HEK293 (cell line): Measurements from ENCODE around the gene PALM.
A peak's percentile ranks its signal among the peaks of the same experiment; 100 is the strongest.

ENCODE experiments used
- CTCF ChIA-PET: fragments of 350-600 bp; formaldehyde crosslinking; extraction: SDS; loops from one replicate; lab custom pipeline; 2021; ENCODE audit warnings: antibody characterized with exemption; lab: Yijun Ruan, JAX
- POLR2A ChIA-PET: fragments of 300-600 bp; formaldehyde crosslinking; extraction: SDS; loops from one replicate; lab custom pipeline; 2020; ENCODE audit warnings: antibody characterized with exemption, inconsistent platforms; lab: Yijun Ruan, JAX
- H3K27ac ChIP-seq: fragments of 200-500 bp; sonication (Bioruptor generic); 2 replicates; pipeline ENCODE4 v1.5.1; 2014; ENCODE audit warnings: low read depth, low read length, control low read depth, inconsistent platforms; ENCODE audit errors: extremely low read depth
- H3K36me3 ChIP-seq, 2 experiments: fragments of 200-500 bp in 1 of 2; sonication (Bioruptor generic) in 1 of 2; 1 replicate in 1 of 2; 2 replicates in 1 of 2; pipeline ENCODE4 v1.5.1; 2014 to 2017; ENCODE audit warnings: inconsistent platforms in 2 of 2, low read length in 2 of 2; ENCODE audit not compliant: control insufficient read depth in 2 of 2, insufficient read depth in 1 of 2
- H3K4me1 ChIP-seq: fragments of 200-500 bp; sonication (Bioruptor generic); 2 replicates; pipeline ENCODE4 v1.5.1; 2014; ENCODE audit warnings: mild to moderate bottlenecking, low read length, inconsistent platforms; ENCODE audit not compliant: control insufficient read depth, insufficient read depth
- H3K4me3 ChIP-seq: 2 replicates; pipeline ENCODE4 v1.5.1; 2011; ENCODE audit warnings: low read depth, mild to moderate bottlenecking, control low read depth, low read length, moderate library complexity
- H3K9me3 ChIP-seq: fragments of 200-500 bp; sonication (Bioruptor generic); 2 replicates; pipeline ENCODE4 v1.5.1; 2014; ENCODE audit warnings: low read depth, low read length, inconsistent platforms; ENCODE audit not compliant: control insufficient read depth, insufficient read depth
- ATF2 ChIP-seq: fragments of 450-650 bp; formaldehyde crosslinking; IDR thresholded peaks from 2 replicates; pipeline ENCODE4 v1.5.1; 2016; ENCODE audit warnings: missing biosample characterization, missing genetic modification characterization, low read depth
- MZF1 ChIP-seq: fragments of 450-650 bp; formaldehyde crosslinking; IDR thresholded peaks from 2 replicates; pipeline ENCODE4 v1.5.1; 2017; ENCODE audit warnings: missing biosample characterization, missing genetic modification characterization, borderline replicate concordance
- OSR2 ChIP-seq: fragments of 450-650 bp; formaldehyde crosslinking; IDR thresholded peaks from 2 replicates; pipeline ENCODE4 v1.5.1; 2016; ENCODE audit warnings: missing biosample characterization, missing genetic modification characterization
- ZBTB21 ChIP-seq: fragments of 450-650 bp; formaldehyde crosslinking; IDR thresholded peaks from 2 replicates; pipeline ENCODE4 v1.5.1; 2017; ENCODE audit warnings: missing biosample characterization, missing genetic modification characterization
- ZBTB8A ChIP-seq: fragments of 450-650 bp; formaldehyde crosslinking; IDR thresholded peaks from 2 replicates; pipeline ENCODE4 v1.5.1; 2016; ENCODE audit warnings: missing biosample characterization, missing genetic modification characterization
- ZNF214 ChIP-seq: fragments of 450-650 bp; formaldehyde crosslinking; IDR thresholded peaks from 2 replicates; pipeline ENCODE4 v1.5.1; 2017; ENCODE audit warnings: missing biosample characterization, mild to moderate bottlenecking, missing genetic modification characterization, borderline replicate concordance
- ZNF221 ChIP-seq: fragments of 450-650 bp; formaldehyde crosslinking; IDR thresholded peaks from 2 replicates; pipeline ENCODE4 v1.5.1; 2017; ENCODE audit warnings: missing biosample characterization, missing genetic modification characterization, borderline replicate concordance
- ZNF23 ChIP-seq: fragments of 450-650 bp; formaldehyde crosslinking; IDR thresholded peaks from 2 replicates; pipeline ENCODE4 v1.5.1; 2016; ENCODE audit warnings: missing biosample characterization, missing genetic modification characterization, borderline replicate concordance
- ZNF26 ChIP-seq: fragments of 450-650 bp; formaldehyde crosslinking; IDR thresholded peaks from 2 replicates; pipeline ENCODE4 v1.5.1; 2016; ENCODE audit warnings: missing biosample characterization, missing genetic modification characterization
- ZNF266 ChIP-seq: fragments of 450-650 bp; formaldehyde crosslinking; IDR thresholded peaks from 2 replicates; pipeline ENCODE4 v1.5.1; 2016; ENCODE audit warnings: missing biosample characterization, missing genetic modification characterization, low read depth
- ZNF274 ChIP-seq, 2 experiments: fragments of 200-500 bp in 1 of 2; fragments of 450-650 bp in 1 of 2; sonication (Bioruptor generic) in 1 of 2; formaldehyde crosslinking in 1 of 2; IDR thresholded peaks; 2 replicates each; pipeline versions ENCODE4 v1.5.1 to v1.6.1; 2014 to 2016; ENCODE audit warnings: borderline replicate concordance in 1 of 2, inconsistent platforms in 1 of 2, low read length in 1 of 2, missing biosample characterization in 1 of 2, missing genetic modification characterization in 1 of 2
- ZNF548 ChIP-seq: fragments of 450-650 bp; formaldehyde crosslinking; IDR thresholded peaks from 2 replicates; pipeline ENCODE4 v1.5.1; 2016; ENCODE audit warnings: missing biosample characterization, missing genetic modification characterization
- ZNF555 ChIP-seq: fragments of 450-650 bp; formaldehyde crosslinking; conservative IDR thresholded peaks from 2 replicates; pipeline ENCODE4 v1.5.1; 2017; ENCODE audit warnings: missing biosample characterization, mild to moderate bottlenecking, missing genetic modification characterization, inconsistent platforms
- ZNF560 ChIP-seq: fragments of 450-650 bp; formaldehyde crosslinking; IDR thresholded peaks from 2 replicates; pipeline ENCODE4 v1.5.1; 2017; ENCODE audit warnings: missing biosample characterization, missing genetic modification characterization, borderline replicate concordance
- ZNF610 ChIP-seq: fragments of 450-650 bp; formaldehyde crosslinking; IDR thresholded peaks from 2 replicates; pipeline ENCODE4 v1.5.1; 2016; ENCODE audit warnings: missing biosample characterization, missing genetic modification characterization, borderline replicate concordance
- ZNF626 ChIP-seq: fragments of 450-650 bp; sonication (Bioruptor Pico); formaldehyde crosslinking; IDR thresholded peaks from 2 replicates; pipeline ENCODE4 v1.5.1; 2018; ENCODE audit warnings: missing biosample characterization, missing genetic modification characterization, inconsistent platforms
- ZNF664 ChIP-seq: fragments of 450-650 bp; formaldehyde crosslinking; IDR thresholded peaks from 2 replicates; pipeline ENCODE4 v1.5.1; 2016; ENCODE audit warnings: missing biosample characterization, missing genetic modification characterization
- ZNF670 ChIP-seq: fragments of 450-650 bp; formaldehyde crosslinking; IDR thresholded peaks from 2 replicates; pipeline ENCODE4 v1.5.1; 2016; ENCODE audit warnings: missing biosample characterization, missing genetic modification characterization, low read depth
- ZNF704 ChIP-seq: fragments of 450-650 bp; formaldehyde crosslinking; IDR thresholded peaks from 2 replicates; pipeline ENCODE4 v1.5.1; 2016; ENCODE audit warnings: missing biosample characterization, missing genetic modification characterization
- ZNF707 ChIP-seq: fragments of 450-650 bp; formaldehyde crosslinking; IDR thresholded peaks from 2 replicates; pipeline ENCODE4 v1.5.1; 2016; ENCODE audit warnings: missing biosample characterization, missing genetic modification characterization
- ZNF76 ChIP-seq: fragments of 450-650 bp; formaldehyde crosslinking; IDR thresholded peaks from 2 replicates; pipeline ENCODE4; 2016; ENCODE audit warnings: low read depth, missing biosample characterization, missing genetic modification characterization, borderline replicate concordance
- ZNF791 ChIP-seq: fragments of 450-650 bp; formaldehyde crosslinking; IDR thresholded peaks from 2 replicates; pipeline ENCODE4 v1.5.1; 2016; ENCODE audit warnings: missing biosample characterization, missing genetic modification characterization

The PALM gene

GRCh38 chr19:686589-687297 lies 22.0 kb upstream of the PALM start (continued):
- TF ChIP-seq ZNF23: no peak
- TF ChIP-seq ZNF704 (tag by site-specific recombination): no peak

GRCh38 chr19:687569-688166 lies 21.1 kb upstream of the PALM start:
- Histone ChIP-seq H3K4me1 (no peaks in the 10 kb centered on the region), H3K27ac (no peak overlapping the region), H3K4me3 (no peak overlapping the region), H3K9me3 (no peaks in the 10 kb centered on the region), H3K36me3 (no peaks in the 10 kb centered on the region)
- TF ChIP-seq MZF1 (tag by site-specific recombination) (no peak), ZNF664 (tag by site-specific recombination) (0 out of 2 replicates have a peak, but pooled peaks have one; percentile 28)
- POLR2A ChIA-PET: interaction anchor here (0.6 kb wide), 1 partner anchor 12 kb away, joined by 3 read pairs; no protein-coding TSS in a partner anchor
- CTCF ChIA-PET: interaction anchor here (1.0 kb wide), 1 partner anchor 21 kb away, joined by 4 read pairs; the partner anchor contains the start of gene PALM

- Histone ChIP-seq H3K36me3 (no peaks in the 10 kb centered on the region), H3K4me1 (no peaks in the 10 kb centered on the region), H3K27ac (no peak overlapping the region), H3K4me3 (no peak overlapping the region), H3K9me3 (no peaks in the 10 kb centered on the region)
- ChIA-PET CTCF (interaction anchor here (1.0 kb wide), 1 partner anchor 20 kb away, joined by 4 read pairs; the partner anchor contains the start of gene PALM), POLR2A (interaction anchor here (0.6 kb wide), 1 partner anchor 12 kb away, joined by 3 read pairs; no protein-coding TSS in a partner anchor)
- TF ChIP-seq ZNF274 (IDR thresholded peaks at IDR 0.05; ENCODE audit: low read length) (no peak), ZNF274 (tag by site-specific recombination; IDR thresholded peaks at IDR 0.05; ENCODE audit: borderline replicate concordance) (no peak), ZNF791 (no peak), ZNF221 (tag by site-specific recombination) (no peak), ZNF26 (tag by site-specific recombination) (no peak), OSR2 (tag by site-specific recombination) (no peak), ZNF23 (no peak), ZNF707 (no peak), ATF2 (tag by site-specific recombination) (no peak), ZNF626 (tag by site-specific recombination) (no peak), ZNF76 (no peak), ZBTB8A (tag by site-specific recombination) (no peak), ZNF214 (no peak), ZNF560 (tag by site-specific recombination) (no peak), ZNF548 (tag by site-specific recombination) (no peak), ZBTB21 (no peak), ZNF670 (tag by site-specific recombination) (no peak), ZNF266 (no peak), ZNF610 (tag by site-specific recombination) (no peak), ZNF555 (tag by site-specific recombination) (no peak)
Observed at GRCh38 chr19:688214-688613, 20.5 kb upstream of the PALM start.
